Esophagus muscularis mucosa (tissue), 3 donors: Measurements from ENCODE around the gene RPS29.

ENCODE experiments used
- POLR2A ChIP-seq: fragments of 450-650 bp; IDR thresholded peaks from one replicate; pipeline ENCODE4 v1.6.1; 2017; ENCODE audit warnings: antibody characterized with exemption, moderate library complexity, mild to moderate bottlenecking, low read depth
- TF ChIP-seq, protein P1 (sequence below), 3 experiments: fragments of 200-600 bp in 2 of 3; fragments of 450-650 bp in 1 of 3; sonication (generic) in 2 of 3; IDR thresholded peaks; one replicate each; pipeline ENCODE4 v1.5.1; 2017 to 2019; ENCODE audit warnings: antibody characterized with exemption in 3 of 3, mild to moderate bottlenecking in 2 of 3, moderate library complexity in 1 of 3

DNA sequence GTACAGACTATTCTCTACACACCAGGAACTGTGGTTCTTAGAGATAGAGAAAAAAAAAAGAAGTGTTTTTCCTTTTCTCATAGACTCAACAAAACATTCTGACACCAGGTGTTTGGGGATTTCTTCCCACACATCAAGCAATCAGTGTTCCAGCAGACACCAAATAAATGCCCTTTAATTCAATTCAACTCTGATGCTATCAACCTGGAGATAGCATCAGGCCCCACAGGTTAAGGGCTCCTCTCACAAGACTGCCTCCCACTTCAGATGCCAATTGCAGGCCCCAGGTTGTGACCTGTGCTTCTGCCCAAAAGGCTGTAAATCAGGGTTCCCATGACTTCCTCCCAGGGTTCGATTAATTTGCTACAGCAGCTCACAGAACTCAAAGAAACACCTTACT lies 36.7 kb downstream of the RPS29 start:
- TF ChIP-seq POLR2A: no peak
- TF ChIP-seq, protein P1, sequence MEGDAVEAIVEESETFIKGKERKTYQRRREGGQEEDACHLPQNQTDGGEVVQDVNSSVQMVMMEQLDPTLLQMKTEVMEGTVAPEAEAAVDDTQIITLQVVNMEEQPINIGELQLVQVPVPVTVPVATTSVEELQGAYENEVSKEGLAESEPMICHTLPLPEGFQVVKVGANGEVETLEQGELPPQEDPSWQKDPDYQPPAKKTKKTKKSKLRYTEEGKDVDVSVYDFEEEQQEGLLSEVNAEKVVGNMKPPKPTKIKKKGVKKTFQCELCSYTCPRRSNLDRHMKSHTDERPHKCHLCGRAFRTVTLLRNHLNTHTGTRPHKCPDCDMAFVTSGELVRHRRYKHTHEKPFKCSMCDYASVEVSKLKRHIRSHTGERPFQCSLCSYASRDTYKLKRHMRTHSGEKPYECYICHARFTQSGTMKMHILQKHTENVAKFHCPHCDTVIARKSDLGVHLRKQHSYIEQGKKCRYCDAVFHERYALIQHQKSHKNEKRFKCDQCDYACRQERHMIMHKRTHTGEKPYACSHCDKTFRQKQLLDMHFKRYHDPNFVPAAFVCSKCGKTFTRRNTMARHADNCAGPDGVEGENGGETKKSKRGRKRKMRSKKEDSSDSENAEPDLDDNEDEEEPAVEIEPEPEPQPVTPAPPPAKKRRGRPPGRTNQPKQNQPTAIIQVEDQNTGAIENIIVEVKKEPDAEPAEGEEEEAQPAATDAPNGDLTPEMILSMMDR (IDR thresholded peaks at IDR 0.05): no peak
